ENCODE results near the gene KRT74.

The KRT74 gene

DNA sequence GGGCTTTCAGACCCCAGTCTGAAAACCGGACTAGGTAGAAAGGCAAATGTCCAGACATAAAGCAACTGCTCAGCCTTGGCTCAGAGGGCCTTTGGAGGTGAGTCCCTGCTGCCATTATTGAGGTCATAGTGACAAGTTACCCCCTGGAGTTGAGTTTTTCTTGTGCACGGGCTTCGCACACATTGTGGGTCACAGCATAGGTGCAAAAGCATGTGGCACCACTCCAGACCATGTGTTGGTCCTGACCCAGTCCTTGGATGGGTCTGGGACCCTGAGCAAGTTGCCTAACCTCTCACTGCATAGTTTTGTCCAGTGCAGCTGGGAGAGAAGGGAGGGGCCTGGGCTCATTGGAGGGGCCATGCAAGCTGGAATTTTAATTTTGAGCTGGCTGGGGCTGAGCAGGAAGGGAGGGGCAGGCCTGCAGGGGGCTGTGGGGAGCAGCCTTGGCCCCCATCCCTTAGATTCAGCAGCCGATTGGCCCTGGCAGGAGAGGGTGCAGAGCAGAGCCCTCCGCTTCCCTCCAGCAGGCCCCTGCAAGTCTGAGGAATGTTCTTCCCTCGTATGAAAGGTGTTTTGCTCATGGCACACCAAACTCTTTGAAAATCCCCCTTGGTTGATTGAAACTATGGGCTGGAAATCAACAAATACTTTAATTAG, 49.3 kb downstream of the KRT74 start:
- Histone ChIP-seq H3K9ac (ENCODE audit: low read depth, low read length) (no peak overlapping the region), H3K9me3 (ENCODE audit: insufficient read depth, low read depth, low read length) (no peaks in the 10 kb centered on the region), H3K4me1 (ENCODE audit: insufficient read depth, low read length) (no peaks in the 10 kb centered on the region), H3K4me3 (ENCODE audit: low read length) (no peak overlapping the region), H3K36me3 (ENCODE audit: insufficient read depth, low read depth, low read length) (no peaks in the 10 kb centered on the region), H3K27me3 (ENCODE audit: insufficient read depth, low read length) (no peaks in the 10 kb centered on the region; the same call in 1 of the 2 replicates), H3K27ac (ENCODE audit: low read length) (no peak overlapping the region)

DNA sequence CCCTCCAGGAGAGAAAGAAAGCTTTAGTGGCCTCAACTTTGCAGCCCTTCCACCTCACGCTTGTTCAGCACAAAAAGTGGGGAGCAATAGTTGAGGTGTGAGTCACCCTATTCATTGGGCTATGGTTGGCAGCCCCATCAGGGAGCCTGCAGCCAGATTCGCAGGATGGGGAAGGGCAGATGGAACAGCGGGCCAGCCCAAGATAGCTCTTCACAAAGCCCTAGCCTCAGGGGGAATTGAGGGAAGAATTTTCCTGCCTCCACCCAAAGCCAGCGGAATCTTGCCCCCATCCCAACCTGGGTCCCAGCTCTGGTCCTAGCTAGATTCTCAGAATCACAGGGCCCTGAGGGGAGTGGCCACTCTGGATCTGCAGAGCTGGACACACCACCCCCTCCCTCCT, 49.8 kb downstream of the KRT74 start:
- H3K27ac ChIP-seq (ENCODE audit: low read length), result no peak overlapping the region
- H3K9me3 ChIP-seq (ENCODE audit: insufficient read depth, low read depth, low read length), result no peaks in the 10 kb centered on the region
- no peaks in the 10 kb centered on the region for H3K36me3 ChIP-seq (ENCODE audit: insufficient read depth, low read depth, low read length)
- H3K9ac ChIP-seq (ENCODE audit: low read depth, low read length), result no peak overlapping the region
- no peaks in the 10 kb centered on the region for H3K4me1 ChIP-seq (ENCODE audit: insufficient read depth, low read length)
- H3K27me3 ChIP-seq (ENCODE audit: insufficient read depth, low read length), result no peaks in the 10 kb centered on the region; the same call in 1 of the 2 replicates
- no peak overlapping the region for H3K4me3 ChIP-seq (ENCODE audit: low read length)

DNA sequence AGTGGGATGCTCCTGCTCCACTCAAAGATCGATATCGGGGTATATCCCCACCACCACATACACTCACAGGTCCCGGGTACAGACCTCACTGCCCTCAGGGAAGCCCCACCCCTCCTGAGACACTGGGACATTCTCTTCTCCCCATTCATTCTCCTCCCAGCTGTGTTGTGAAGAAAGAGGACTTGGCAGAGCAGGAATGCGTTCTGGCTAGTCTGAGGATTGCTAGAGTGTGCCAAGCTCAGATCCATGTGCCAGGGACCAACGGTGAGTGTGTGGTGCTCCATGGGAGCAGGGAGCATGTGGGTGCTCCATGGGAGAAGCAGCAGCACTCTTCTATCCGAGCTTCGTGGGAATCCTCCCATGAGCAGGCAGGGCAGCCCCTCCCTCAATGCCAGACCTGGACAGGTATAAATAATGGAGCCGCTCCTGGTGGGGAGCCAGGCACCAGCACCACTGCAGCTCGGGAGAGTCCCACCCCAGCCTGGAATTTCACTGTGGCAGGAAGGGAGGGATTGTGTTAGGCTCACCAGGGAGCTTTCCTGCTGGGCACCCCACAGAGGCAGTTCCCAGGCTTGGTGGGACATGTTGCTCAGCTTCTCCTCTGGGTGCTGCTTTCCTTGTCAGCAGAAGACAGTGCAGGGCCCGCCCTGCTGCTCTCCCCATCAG, 51.2 kb downstream of the KRT74 start:
- no peaks in the 10 kb centered on the region for H3K4me1 ChIP-seq (ENCODE audit: insufficient read depth, low read length)
- no peaks in the 10 kb centered on the region for H3K9me3 ChIP-seq (ENCODE audit: insufficient read depth, low read depth, low read length)
- H3K27ac ChIP-seq (ENCODE audit: low read length), result no peak overlapping the region
- H3K9ac ChIP-seq (ENCODE audit: low read depth, low read length), result no peak overlapping the region
- H3K36me3 ChIP-seq (ENCODE audit: insufficient read depth, low read depth, low read length), result no peaks in the 10 kb centered on the region
- no peak overlapping the region for H3K4me3 ChIP-seq (ENCODE audit: low read length)
- no peaks in the 10 kb centered on the region; the same call in 1 of the 2 replicates for H3K27me3 ChIP-seq (ENCODE audit: insufficient read depth, low read length)

- Histone ChIP-seq H3K36me3 (ENCODE audit: insufficient read depth, low read depth, low read length) (no peaks in the 10 kb centered on the region), H3K9ac (ENCODE audit: low read depth, low read length) (no peak overlapping the region), H3K27me3 (ENCODE audit: insufficient read depth, low read length) (no peaks in the 10 kb centered on the region; the same call in 1 of the 2 replicates), H3K9me3 (ENCODE audit: insufficient read depth, low read depth, low read length) (no peaks in the 10 kb centered on the region), H3K27ac (ENCODE audit: low read length) (no peak overlapping the region), H3K4me1 (ENCODE audit: insufficient read depth, low read length) (no peaks in the 10 kb centered on the region), H3K4me3 (ENCODE audit: low read length) (no peak overlapping the region)
These were observed 51.9 kb downstream of the KRT74 start for GRCh38 chr12:52521568-52522266.

- Histone ChIP-seq H3K36me3 (ENCODE audit: insufficient read depth, low read depth, low read length) (no peaks in the 10 kb centered on the region), H3K4me1 (ENCODE audit: insufficient read depth, low read length) (no peaks in the 10 kb centered on the region), H3K9ac (ENCODE audit: low read depth, low read length) (no peak overlapping the region), H3K4me3 (ENCODE audit: low read length) (no peak overlapping the region), H3K27me3 (ENCODE audit: insufficient read depth, low read length) (no peaks in the 10 kb centered on the region; the same call in 1 of the 2 replicates), H3K27ac (ENCODE audit: low read length) (no peak overlapping the region), H3K9me3 (ENCODE audit: insufficient read depth, low read depth, low read length) (no peaks in the 10 kb centered on the region)
These were observed 52.5 kb downstream of the KRT74 start for GRCh38 chr12:52521175-52521567.

GRCh38 chr12:52519826-52520662, 53.6 kb downstream of the KRT74 start, which contains the start of gene KRT5:
Gene KRT5, minus strand, starts transcription at chr12:52520394. Its CDS starts 98 bp downstream, at chr12:52520296.
- Histone ChIP-seq H3K27me3 (ENCODE audit: insufficient read depth, low read length) (no peaks in the 10 kb centered on the region; the same call in 1 of the 2 replicates), H3K27ac (ENCODE audit: low read length) (no peak within 1 kb of the TSS), H3K36me3 (ENCODE audit: insufficient read depth, low read depth, low read length) (no peaks in the 10 kb centered on the region), H3K9ac (ENCODE audit: low read depth, low read length) (no peak within 1 kb of the TSS), H3K9me3 (ENCODE audit: insufficient read depth, low read depth, low read length) (no peaks in the 10 kb centered on the region), H3K4me1 (ENCODE audit: insufficient read depth, low read length) (no peaks in the 10 kb centered on the region), H3K4me3 (ENCODE audit: low read length) (no peak within 1 kb of the TSS)

DNA sequence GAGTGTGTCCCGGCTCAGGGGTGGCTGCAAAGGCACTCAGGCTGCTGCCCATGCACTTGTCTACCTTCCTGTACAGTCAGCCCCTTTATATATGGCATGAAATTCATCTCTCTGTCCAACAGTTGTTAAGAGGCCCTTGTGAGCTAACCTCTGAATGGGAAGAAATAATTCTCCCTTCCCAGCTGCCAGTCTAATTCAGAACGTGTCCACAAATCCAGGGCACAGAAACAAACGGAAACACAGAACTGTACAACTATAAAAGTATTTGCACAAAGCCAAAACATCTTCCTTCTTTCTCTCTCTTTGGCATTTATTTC, 54.3 kb downstream of the KRT74 start:
- Histone ChIP-seq H3K4me1 (ENCODE audit: insufficient read depth, low read length) (no peaks in the 10 kb centered on the region), H3K27ac (ENCODE audit: low read length) (no peak overlapping the region), H3K9ac (ENCODE audit: low read depth, low read length) (no peak overlapping the region), H3K4me3 (ENCODE audit: low read length) (no peak overlapping the region), H3K36me3 (ENCODE audit: insufficient read depth, low read depth, low read length) (no peaks in the 10 kb centered on the region), H3K27me3 (ENCODE audit: insufficient read depth, low read length) (no peaks in the 10 kb centered on the region), H3K9me3 (ENCODE audit: insufficient read depth, low read depth, low read length) (no peaks in the 10 kb centered on the region)

GRCh38 chr12:52518574-52519386, 54.9 kb downstream of the KRT74 start:
- Histone ChIP-seq H3K36me3 (ENCODE audit: insufficient read depth, low read depth, low read length) (no peaks in the 10 kb centered on the region), H3K9me3 (ENCODE audit: insufficient read depth, low read depth, low read length) (no peaks in the 10 kb centered on the region), H3K9ac (ENCODE audit: low read depth, low read length) (no peak overlapping the region), H3K27me3 (ENCODE audit: insufficient read depth, low read length) (no peaks in the 10 kb centered on the region), H3K27ac (ENCODE audit: low read length) (no peak overlapping the region), H3K4me1 (ENCODE audit: insufficient read depth, low read length) (no peaks in the 10 kb centered on the region), H3K4me3 (ENCODE audit: low read length) (no peak overlapping the region)

- Histone ChIP-seq H3K4me3 (ENCODE audit: low read length) (no peak overlapping the region), H3K27ac (ENCODE audit: low read length) (no peak overlapping the region), H3K27me3 (ENCODE audit: insufficient read depth, low read length) (no peaks in the 10 kb centered on the region), H3K9ac (ENCODE audit: low read depth, low read length) (no peak overlapping the region), H3K36me3 (ENCODE audit: insufficient read depth, low read depth, low read length) (no peaks in the 10 kb centered on the region), H3K9me3 (ENCODE audit: insufficient read depth, low read depth, low read length) (no peaks in the 10 kb centered on the region), H3K4me1 (ENCODE audit: insufficient read depth, low read length) (no peaks in the 10 kb centered on the region)
These were observed 55.8 kb downstream of the KRT74 start for GRCh38 chr12:52517888-52518287.

- H3K27me3 ChIP-seq (ENCODE audit: insufficient read depth, low read length), result no peaks in the 10 kb centered on the region
These were observed 56.4 kb downstream of the KRT74 start for GRCh38 chr12:52517005-52517835.

More at GRCh38 chr12:52517005-52517835, 56.4 kb downstream of the KRT74 start:
- no peak overlapping the region for H3K27ac ChIP-seq (ENCODE audit: low read length)
- H3K4me3 ChIP-seq (ENCODE audit: low read length), result no peak overlapping the region
- H3K9ac ChIP-seq (ENCODE audit: low read depth, low read length), result no peak overlapping the region
- no peaks in the 10 kb centered on the region for H3K9me3 ChIP-seq (ENCODE audit: insufficient read depth, low read depth, low read length)
- no peaks in the 10 kb centered on the region for H3K36me3 ChIP-seq (ENCODE audit: insufficient read depth, low read depth, low read length)
- H3K4me1 ChIP-seq (ENCODE audit: insufficient read depth, low read length), result no peaks in the 10 kb centered on the region
